ENCODE data around the gene C4orf50.

Gene C4orf50

GRCh38 chr4:5965225-5965624 lies 53.0 kb downstream of the C4orf50 start:
- Histone ChIP-seq H3K4me3 (ENCODE audit: insufficient read depth, low read length, poor library complexity, severe bottlenecking) (no peak overlapping the region), H3K27ac (ENCODE audit: low read depth, low read length) (no peak overlapping the region), H3K9me3 (ENCODE audit: insufficient read depth, low read length) (no peaks in the 10 kb centered on the region), H3K27me3 (ENCODE audit: low read length) (no peaks in the 10 kb centered on the region), H3K9ac (ENCODE audit: low read length) (no peak overlapping the region), H3K4me2 (ENCODE audit: low read depth, low read length, poor library complexity, severe bottlenecking) (no peak overlapping the region), H3K79me2 (ENCODE audit: insufficient read depth, low read length) (no peaks in the 10 kb centered on the region), H3K36me3 (ENCODE audit: low read length) (no peaks in the 10 kb centered on the region), H3K9me2 (replicated peaks; ENCODE audit: insufficient read depth, low read length) (no peaks in the 10 kb centered on the region), H2AFZ (ENCODE audit: low read depth, low read length, severe bottlenecking) (no peak overlapping the region), H3F3A (ENCODE audit: insufficient read depth) (no peaks in the 10 kb centered on the region), H4K20me1 (ENCODE audit: low read depth, low read length) (no peaks in the 10 kb centered on the region)
- no peak for TF ChIP-seq CTCF (IDR thresholded peaks at IDR 0.05; ENCODE audit: insufficient read depth, low read length, poor library complexity, severe bottlenecking)
- TF ChIP-seq EZH2phosphoT487 (conservative IDR thresholded peaks at IDR 0.05; ENCODE audit: low read length), result no peak

GRCh38 chr4:5964030-5964429 lies 54.2 kb downstream of the C4orf50 start:
- no peak overlapping the region for H3K27ac ChIP-seq (ENCODE audit: low read depth, low read length)
- H3K9me3 ChIP-seq (ENCODE audit: insufficient read depth, low read length), result no peaks in the 10 kb centered on the region
- no peak overlapping the region for H3K4me3 ChIP-seq (ENCODE audit: insufficient read depth, low read length, poor library complexity, severe bottlenecking)
- no peaks in the 10 kb centered on the region for H4K20me1 ChIP-seq (ENCODE audit: low read depth, low read length)
- TF ChIP-seq CTCF (IDR thresholded peaks at IDR 0.05; ENCODE audit: insufficient read depth, low read length, poor library complexity, severe bottlenecking) (no peak), EZH2phosphoT487 (conservative IDR thresholded peaks at IDR 0.05; ENCODE audit: low read length) (no peak)
- H3K79me2 ChIP-seq (ENCODE audit: insufficient read depth, low read length), result no peaks in the 10 kb centered on the region
- no peaks in the 10 kb centered on the region for H3F3A ChIP-seq (ENCODE audit: insufficient read depth)
- no peak overlapping the region for H3K9ac ChIP-seq (ENCODE audit: low read length)
- no peak overlapping the region for H2AFZ ChIP-seq (ENCODE audit: low read depth, low read length, severe bottlenecking)
- H3K9me2 ChIP-seq (replicated peaks; ENCODE audit: insufficient read depth, low read length), result no peaks in the 10 kb centered on the region
- H3K27me3 ChIP-seq (ENCODE audit: low read length), result no peaks in the 10 kb centered on the region
- no peak overlapping the region for H3K4me2 ChIP-seq (ENCODE audit: low read depth, low read length, poor library complexity, severe bottlenecking)
- H3K36me3 ChIP-seq (ENCODE audit: low read length), result no peaks in the 10 kb centered on the region

- H3K4me3 ChIP-seq (ENCODE audit: insufficient read depth, low read length, poor library complexity, severe bottlenecking), result no peak overlapping the region
- no peaks in the 10 kb centered on the region for H3F3A ChIP-seq (ENCODE audit: insufficient read depth)
- no peaks in the 10 kb centered on the region for H3K79me2 ChIP-seq (ENCODE audit: insufficient read depth, low read length)
- TF ChIP-seq CTCF (IDR thresholded peaks at IDR 0.05; ENCODE audit: insufficient read depth, low read length, poor library complexity, severe bottlenecking) (no peak), EZH2phosphoT487 (conservative IDR thresholded peaks at IDR 0.05; ENCODE audit: low read length) (no peak)
- no peaks in the 10 kb centered on the region for H3K27me3 ChIP-seq (ENCODE audit: low read length)
- no peak overlapping the region for H3K27ac ChIP-seq (ENCODE audit: low read depth, low read length)
- H3K36me3 ChIP-seq (ENCODE audit: low read length), result no peaks in the 10 kb centered on the region
- H3K4me2 ChIP-seq (ENCODE audit: low read depth, low read length, poor library complexity, severe bottlenecking), result no peak overlapping the region
- H3K9ac ChIP-seq (ENCODE audit: low read length), result no peak overlapping the region
- no peaks in the 10 kb centered on the region for H3K9me2 ChIP-seq (replicated peaks; ENCODE audit: insufficient read depth, low read length)
- no peaks in the 10 kb centered on the region for H3K9me3 ChIP-seq (ENCODE audit: insufficient read depth, low read length)
- no peaks in the 10 kb centered on the region for H4K20me1 ChIP-seq (ENCODE audit: low read depth, low read length)
- H2AFZ ChIP-seq (ENCODE audit: low read depth, low read length, severe bottlenecking), result no peak overlapping the region
These were observed 54.6 kb downstream of the C4orf50 start for GRCh38 chr4:5963611-5964010.

Measured in SU-DHL-6 (cell line).